Chondrocyte (in vitro differentiated cells): Measurements from ENCODE around the gene PRKCA. TPM values are rescaled to one million over a fixed set of nuclear protein-coding genes. Genes with fewer than 3 reads are reported as not detected.
A peak's percentile ranks its signal among the peaks of the same experiment; 100 is the strongest.

Source experiments
- DNase-seq: peaks from one replicate; pipeline ENCODE4 v3.0.0; 2021; ENCODE audit warnings: mixed read lengths, low spot score
- H3K27ac Mint-ChIP-seq: one replicate; pipeline ENCODE4 v1.8.0; 2021; ENCODE audit warnings: mild to moderate bottlenecking, moderate library complexity, mixed read lengths; ENCODE audit not compliant: unreplicated experiment
- H3K27me3 Mint-ChIP-seq: 2 replicates; pipeline ENCODE4 v1.8.0; 2021; ENCODE audit warnings: low read depth, mixed read lengths
- H3K36me3 Mint-ChIP-seq: 2 replicates; pipeline ENCODE4 v1.8.0; 2021; ENCODE audit warnings: low read depth, mixed read lengths
- H3K4me1 Mint-ChIP-seq: 2 replicates; pipeline ENCODE4 v1.8.0; 2021; ENCODE audit warnings: low read depth, mild to moderate bottlenecking, mixed read lengths
- H3K4me3 Mint-ChIP-seq: one replicate; pipeline ENCODE4 v1.8.0; 2021; ENCODE audit warnings: mild to moderate bottlenecking, moderate library complexity, mixed read lengths; ENCODE audit not compliant: unreplicated experiment
- H3K9me3 Mint-ChIP-seq: 2 replicates; pipeline ENCODE4 v1.8.0; 2021; ENCODE audit warnings: low read depth, mixed read lengths
- CTCF ChIP-seq: fragments of 200-600 bp; sonication (generic); IDR thresholded peaks from 2 replicates; pipeline ENCODE4 v1.5.0; 2021; ENCODE audit warnings: antibody characterized with exemption, mild to moderate bottlenecking, moderate library complexity
- total RNA-seq: library from RNA; stranded (reverse); gene quantifications from 3 replicates; pipeline ENCODE4 v1.2.1, GENCODE V29; 2021

The PRKCA gene
- total RNA-seq, 1 donor from 2014 or later: 51.5 TPM

GRCh38 chr17:66787914-66788313 lies 485.5 kb downstream of the PRKCA start:
- DNase-seq: no peak
- peaks cover 19% of the 10 kb centered on the region for H3K36me3 Mint-ChIP-seq
- H3K27me3 Mint-ChIP-seq: no peaks in the 10 kb centered on the region
- H3K27ac Mint-ChIP-seq: no peak overlapping the region
- TF ChIP-seq CTCF: no peak
- no peak overlapping the region for H3K4me3 Mint-ChIP-seq
- H3K9me3 Mint-ChIP-seq: no peaks in the 10 kb centered on the region
- H3K4me1 Mint-ChIP-seq: peaks cover 9% of the 10 kb centered on the region

- no peak overlapping the region for H3K4me3 Mint-ChIP-seq
- H3K36me3 Mint-ChIP-seq: peaks cover 22% of the 10 kb centered on the region
- no peaks in the 10 kb centered on the region for H3K9me3 Mint-ChIP-seq
- H3K4me1 Mint-ChIP-seq: peaks cover 9% of the 10 kb centered on the region
- no peak for TF ChIP-seq CTCF
- peak; percentile 51 for DNase-seq
- no peaks in the 10 kb centered on the region for H3K27me3 Mint-ChIP-seq
- no peak overlapping the region for H3K27ac Mint-ChIP-seq
These were observed 486.7 kb downstream of the PRKCA start for GRCh38 chr17:66789093-66789492.

- no peaks in the 10 kb centered on the region for H3K27me3 Mint-ChIP-seq
- TF ChIP-seq CTCF: no peak
- H3K4me3 Mint-ChIP-seq: no peak overlapping the region
- H3K27ac Mint-ChIP-seq: no peak overlapping the region
- H3K9me3 Mint-ChIP-seq: no peaks in the 10 kb centered on the region
- H3K4me1 Mint-ChIP-seq: peaks cover 9% of the 10 kb centered on the region
- peak; percentile 57 for DNase-seq
- peaks cover 22% of the 10 kb centered on the region for H3K36me3 Mint-ChIP-seq
These were observed 487.6 kb downstream of the PRKCA start for GRCh38 chr17:66789961-66790437.

DNA sequence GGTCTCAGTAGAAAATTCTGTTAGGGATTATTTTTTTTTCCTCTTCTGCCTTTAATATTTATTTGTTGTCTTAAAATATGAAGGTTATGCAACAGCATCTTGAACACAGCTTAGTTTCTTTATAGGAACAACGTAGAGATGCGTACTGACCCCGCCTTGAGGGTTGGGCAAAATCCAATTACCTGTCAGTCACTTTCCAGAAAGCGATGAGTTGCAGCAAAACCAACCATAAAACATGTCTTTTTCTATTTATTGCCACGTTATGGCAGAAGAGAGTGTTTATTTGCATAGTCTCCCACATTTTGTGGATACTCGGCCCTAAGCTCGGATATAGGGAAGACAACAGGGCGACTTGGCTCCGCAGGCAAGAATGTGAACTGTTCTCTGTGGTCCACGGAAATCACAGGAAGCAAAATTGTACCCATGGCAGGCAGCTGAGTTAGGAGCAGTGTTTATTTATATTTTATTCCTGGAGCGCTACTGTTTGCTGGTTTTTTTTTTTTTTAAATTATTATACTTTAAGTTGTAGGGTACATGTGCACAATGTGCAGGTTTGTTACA lies 488.2 kb downstream of the PRKCA start:
- Mint-ChIP-seq H3K36me3 (peaks cover 22% of the 10 kb centered on the region), H3K9me3 (no peaks in the 10 kb centered on the region), H3K4me3 (no peak overlapping the region), H3K27me3 (no peaks in the 10 kb centered on the region), H3K27ac (no peak overlapping the region), H3K4me1 (peaks cover 9% of the 10 kb centered on the region)
- no peak for TF ChIP-seq CTCF
- DNase-seq: no peak

DNA sequence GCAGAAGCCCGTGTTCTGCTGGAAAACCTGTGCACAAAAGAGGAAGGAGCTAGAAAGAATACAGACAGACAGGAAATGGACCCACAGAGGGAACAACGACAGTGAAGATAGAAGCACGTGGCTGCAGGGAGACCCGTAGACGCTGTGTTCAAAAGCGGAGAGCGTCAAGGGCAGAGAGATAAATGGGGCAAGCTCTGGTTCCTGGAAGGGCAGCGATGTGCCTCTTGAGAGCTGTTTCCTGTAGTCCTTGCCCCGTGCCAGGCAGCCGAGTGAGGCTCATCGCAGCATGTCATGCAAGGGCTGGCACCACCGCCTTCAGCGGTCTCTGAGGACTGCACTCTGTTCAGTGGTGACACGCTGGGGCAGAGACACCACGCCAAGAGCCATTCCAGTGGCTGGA lies 488.9 kb downstream of the PRKCA start:
- no peak for TF ChIP-seq CTCF
- peak; percentile 72 for DNase-seq
- Mint-ChIP-seq H3K27ac (no peak overlapping the region), H3K27me3 (no peaks in the 10 kb centered on the region), H3K9me3 (no peaks in the 10 kb centered on the region), H3K4me1 (peaks cover 9% of the 10 kb centered on the region), H3K4me3 (no peak overlapping the region), H3K36me3 (peaks cover 23% of the 10 kb centered on the region)
